Right lobe of liver (tissue), 6 donors: ENCODE measurements around the gene GLIPR2. TPM values are rescaled to one million over a fixed set of nuclear protein-coding genes. Genes with fewer than 3 reads are reported as not detected.
"Not testable (repeated sequence)": the region's sequence is repeated elsewhere in the genome, so short reads cannot be mapped to it uniquely, and the experiment has no call there.

Experiments used
- ATAC-seq, 4 donors: fragments of 200-7000 bp; cut with Tn5 transposase; one replicate each; pipeline ENCODE4 v1.9.1; 2020; ENCODE audit warnings: mild to moderate bottlenecking in 4 of 4, moderate library complexity in 4 of 4
- DNase-seq, 3 donors: peaks; one replicate each; pipeline ENCODE4 v3.0.0-alpha.2; 2020
- H3K27ac ChIP-seq, 3 donors: fragments of 200-600 bp; one replicate each; pipeline ENCODE4 v1.8.0; 2022
- H3K27me3 ChIP-seq, 2 donors: fragments of 200-600 bp; one replicate each; pipeline ENCODE4 v1.8.0; 2022
- H3K36me3 ChIP-seq, 4 donors: fragments of 200-600 bp; sonication (generic) in 1 of 4; one replicate each; pipeline versions ENCODE4 v1.5.1 to v1.8.0; 2017 to 2022; ENCODE audit warnings: control low read depth in 1 of 4
- H3K4me1 ChIP-seq, 4 donors: fragments of 200-600 bp; sonication (generic) in 1 of 4; one replicate each; pipeline versions ENCODE4 v1.5.1 to v1.8.0; 2017 to 2022; ENCODE audit warnings: control low read depth in 1 of 4
- H3K4me3 ChIP-seq, 3 donors: fragments of 200-600 bp; one replicate each; pipeline ENCODE4 v1.8.0; 2022
- H3K9me3 ChIP-seq, 4 donors: fragments of 200-600 bp; sonication (generic) in 1 of 4; one replicate each; pipeline versions ENCODE4 v1.5.1 to v1.8.0; 2017 to 2022; ENCODE audit warnings: control low read depth in 1 of 4
- CTCF ChIP-seq, 4 donors: fragments of 200-600 bp in 3 of 4; fragments of 450-650 bp in 1 of 4; IDR thresholded peaks; one replicate each; pipeline versions ENCODE4 v1.5.1 to v1.8.0; 2016 to 2022; ENCODE audit warnings: antibody characterized with exemption in 4 of 4, mild to moderate bottlenecking in 2 of 4
- POLR2A ChIP-seq: fragments of 450-650 bp; IDR thresholded peaks from one replicate; pipeline ENCODE4 v1.6.1; 2017; ENCODE audit warnings: antibody characterized with exemption, mild to moderate bottlenecking
- WGBS: methylation state at CpG from one replicate; pipeline ENCODE4 v1.1.6; 2018; ENCODE audit warnings: low coverage, low lambda C conversion rate; ENCODE audit not compliant: insufficient coverage; ENCODE audit errors: missing lambda C conversion rate; 5-methylcytosine and 5-hydroxymethylcytosine counted together
- intact Hi-C, 2 donors: fragments of 100-400 bp; cut with DNase I; formaldehyde crosslinking; loops; one replicate each; pipeline versions ENCODE4 v1.11.2 to v1.14.1; 2022
- total RNA-seq, 6 experiments: library from RNA; depleted of rRNA in 2 of 6; stranded (reverse); fragments of >200 nt in 2 of 6; fragmentation: NEBNext Ultra II Directional in 3 of 6; extraction: Animal tissue kit (Norgen Biotek cat#: 25700) in 3 of 6; gene quantifications; one replicate each; pipeline versions ENCODE4 v1.1.0 to v1.2.4, GENCODE V29; 2016 to 2023
- donor health status: DM: no; HTN: yes; CAD: no.
- donor health status: DM: no; HTN: no; CAD: no.
- donor health status: DM: no; HTN: no; CAD: no.
- donor health status: DM: no; HTN: yes; CAD: no.
- donor health status: DM: no; HTN: yes; CAD: no.

The GLIPR2 gene
- total RNA-seq, 6 experiments from 2014 or later = 1.2 to 3.9 (median 2.5) TPM

GRCh38 chr9:36177571-36177970, 41.0 kb downstream of the GLIPR2 start:
- DNase-seq (no peak), ATAC-seq (no peak)
- H3K4me1 ChIP-seq = no peaks in the 10 kb centered on the region
- no peaks in the 10 kb centered on the region for H3K27me3 ChIP-seq
- TF ChIP-seq CTCF (IDR thresholded peaks at IDR 0.05) (no peak), POLR2A (no peak)
- intact Hi-C loops = loop anchor here in 1 of 2 donors (10.0 kb wide), 1 partner anchor 63 kb away; no protein-coding TSS in a partner anchor
- H3K9me3 ChIP-seq = no peaks in the 10 kb centered on the region
- no peak overlapping the region for H3K4me3 ChIP-seq
- 63% methylated on average over 4 of the region's 4 CpGs for WGBS
- H3K36me3 ChIP-seq = no peaks in the 10 kb centered on the region
- no peak overlapping the region for H3K27ac ChIP-seq

GRCh38 chr9:36180243-36180642, 43.7 kb downstream of the GLIPR2 start:
- H3K27me3 ChIP-seq, H3K27ac ChIP-seq, H3K4me1 ChIP-seq, DNase-seq, H3K4me3 ChIP-seq, H3K36me3 ChIP-seq, ATAC-seq, H3K9me3 ChIP-seq, intact Hi-C loops: not testable (repeated sequence)
- WGBS = 87% methylated on average over 5 of the region's 6 CpGs

GRCh38 chr9:36187414-36187813, 50.9 kb downstream of the GLIPR2 start:
- TF ChIP-seq POLR2A (no peak), CTCF (IDR thresholded peaks at IDR 0.05) (no peak)
- DNase-seq (no peak), ATAC-seq (no peak)
- no peak overlapping the region for H3K4me3 ChIP-seq
- no peaks in the 10 kb centered on the region for H3K36me3 ChIP-seq
- H3K27me3 ChIP-seq = no peaks in the 10 kb centered on the region
- H3K9me3 ChIP-seq = no peaks in the 10 kb centered on the region
- peaks cover 0 to 9% (median 4%) of the 10 kb centered on the region in 4 donors for H3K4me1 ChIP-seq
- no peak overlapping the region for H3K27ac ChIP-seq
- intact Hi-C loops = no loop called here

GRCh38 chr9:36188212-36188611, 51.7 kb downstream of the GLIPR2 start:
- DNase-seq (no peak), ATAC-seq (no peak)
- no peaks in the 10 kb centered on the region for H3K9me3 ChIP-seq
- no peaks in the 10 kb centered on the region for H3K36me3 ChIP-seq
- no peak overlapping the region for H3K4me3 ChIP-seq
- intact Hi-C loops = no loop called here
- H3K27ac ChIP-seq = no peak overlapping the region
- WGBS = 70% methylated on average over 5 of the region's 5 CpGs
- no peak for TF ChIP-seq POLR2A
- no peak for TF ChIP-seq CTCF (IDR thresholded peaks at IDR 0.05)
- no peaks in the 10 kb centered on the region for H3K27me3 ChIP-seq
- peaks cover 0 to 16% (median 8%) of the 10 kb centered on the region in 4 donors for H3K4me1 ChIP-seq

GRCh38 chr9:36189976-36190375, 53.4 kb downstream of the GLIPR2 start:
- H3K4me1 ChIP-seq = peaks cover 0 to 22% (median 12%) of the 10 kb centered on the region in 4 donors
- no peak for DNase-seq
- ATAC-seq = peak in 1 of 4 donors; percentile 8
- H3K9me3 ChIP-seq = no peaks in the 10 kb centered on the region
- no peak for TF ChIP-seq POLR2A
- no peak for TF ChIP-seq CTCF (IDR thresholded peaks at IDR 0.05)
- intact Hi-C loops = no loop called here
- no peaks in the 10 kb centered on the region for H3K36me3 ChIP-seq
- 7% methylated on average over 9 of the region's 9 CpGs for WGBS
- peak overlapping the region; percentile 95 to 99 (median 95) for H3K4me3 ChIP-seq
- peak overlapping the region; percentile 82 to 93 (median 83) for H3K27ac ChIP-seq
- no peaks in the 10 kb centered on the region for H3K27me3 ChIP-seq
